ENCODE results near the gene ROBO4.

Gene ROBO4

DNA sequence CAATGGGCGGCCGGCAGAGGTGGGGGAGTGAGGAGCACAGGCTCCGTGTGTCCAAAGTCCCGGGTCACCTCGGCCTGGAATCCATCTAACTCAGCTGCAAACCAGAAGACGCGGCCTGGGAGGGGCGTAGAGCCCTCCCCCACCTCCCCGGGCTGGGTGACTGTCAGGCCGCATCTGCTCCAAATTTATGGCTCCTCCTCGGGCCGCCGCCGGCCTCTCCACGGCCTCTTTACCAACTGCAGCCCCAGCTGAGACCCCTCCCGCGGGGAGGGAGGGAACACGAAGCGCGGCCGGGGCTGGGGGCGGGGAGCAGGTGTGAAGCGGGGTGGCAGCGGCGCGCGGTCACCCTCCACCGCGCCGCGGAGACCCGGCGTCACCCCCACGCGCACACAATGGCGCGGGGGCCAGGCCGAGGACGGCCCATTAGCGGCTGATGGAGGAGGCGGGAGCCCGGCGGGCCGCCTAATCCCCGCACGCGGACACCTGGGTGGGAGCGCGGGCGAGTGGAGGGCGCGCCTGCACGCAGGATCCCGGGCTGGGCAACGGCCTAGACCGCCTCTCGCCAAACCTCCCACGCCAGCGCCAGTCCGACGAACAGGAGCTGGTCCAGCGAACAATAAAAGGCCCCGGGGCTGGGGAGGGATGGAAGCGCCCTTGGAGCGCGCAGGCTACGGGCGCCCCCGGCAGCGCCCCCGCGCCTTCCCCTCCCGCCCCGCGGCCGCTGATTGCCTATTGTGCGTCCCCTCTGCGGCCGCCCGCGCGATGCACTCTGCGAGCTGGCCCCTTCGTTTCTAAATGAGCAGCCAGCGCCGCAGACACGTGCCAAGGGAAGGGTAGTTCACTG, 58.3 kb downstream of the ROBO4 start:
- no peak for DNase-seq

DNA sequence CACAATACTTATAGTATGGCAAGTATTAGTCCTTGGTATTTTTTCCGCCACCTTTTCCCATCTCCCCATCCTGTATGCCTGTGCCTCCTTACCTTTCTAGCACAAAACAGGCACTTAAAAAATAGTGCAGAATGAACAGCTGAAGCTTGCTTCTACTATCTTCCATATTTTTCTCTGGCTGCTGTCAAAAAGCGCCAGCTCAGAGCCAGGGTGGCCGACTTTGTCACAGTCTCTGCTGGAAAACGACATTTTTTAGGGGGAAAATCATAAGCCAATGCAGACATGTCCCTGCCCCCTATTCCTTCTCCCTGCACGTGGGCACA, 58.9 kb downstream of the ROBO4 start:
- no peak for DNase-seq

DNA sequence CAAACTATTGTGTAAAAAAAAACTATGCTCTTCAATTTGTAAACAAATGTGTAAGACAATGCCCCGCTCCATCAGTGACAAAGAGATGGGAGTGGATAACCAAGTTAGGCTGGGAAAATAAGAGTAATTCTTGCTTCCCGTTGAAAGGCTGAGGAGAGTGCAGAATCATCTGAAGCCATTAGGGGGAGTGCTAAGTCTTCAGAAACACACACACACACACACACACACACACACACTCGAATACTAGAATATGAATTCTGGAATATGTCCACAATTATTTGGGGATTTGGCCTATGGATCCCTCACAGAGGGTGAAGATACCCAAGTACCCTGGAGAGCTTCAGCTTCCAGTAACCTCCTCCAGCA, 60.2 kb downstream of the ROBO4 start:
- DNase-seq = peak; percentile 82

DNA sequence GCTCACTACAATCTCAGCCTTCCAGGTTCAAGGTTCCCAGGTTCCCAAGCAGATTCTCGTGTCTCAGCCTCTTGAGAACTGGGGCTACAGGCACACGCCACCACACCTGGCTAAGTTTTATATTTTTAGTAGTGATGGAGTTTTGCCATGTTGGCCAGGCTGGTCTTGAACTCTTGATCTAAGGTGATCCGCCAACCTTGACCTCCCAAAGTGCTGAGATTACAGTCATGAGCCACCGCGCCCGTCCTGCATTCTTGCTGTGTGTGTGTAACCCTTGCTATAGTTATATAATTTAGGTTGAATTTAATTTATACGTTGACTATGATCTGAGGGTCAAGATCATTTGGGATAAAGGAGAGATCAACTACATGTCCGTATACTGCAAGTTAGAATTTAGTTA, 61.7 kb downstream of the ROBO4 start:
- DNase-seq = no peak

DNA sequence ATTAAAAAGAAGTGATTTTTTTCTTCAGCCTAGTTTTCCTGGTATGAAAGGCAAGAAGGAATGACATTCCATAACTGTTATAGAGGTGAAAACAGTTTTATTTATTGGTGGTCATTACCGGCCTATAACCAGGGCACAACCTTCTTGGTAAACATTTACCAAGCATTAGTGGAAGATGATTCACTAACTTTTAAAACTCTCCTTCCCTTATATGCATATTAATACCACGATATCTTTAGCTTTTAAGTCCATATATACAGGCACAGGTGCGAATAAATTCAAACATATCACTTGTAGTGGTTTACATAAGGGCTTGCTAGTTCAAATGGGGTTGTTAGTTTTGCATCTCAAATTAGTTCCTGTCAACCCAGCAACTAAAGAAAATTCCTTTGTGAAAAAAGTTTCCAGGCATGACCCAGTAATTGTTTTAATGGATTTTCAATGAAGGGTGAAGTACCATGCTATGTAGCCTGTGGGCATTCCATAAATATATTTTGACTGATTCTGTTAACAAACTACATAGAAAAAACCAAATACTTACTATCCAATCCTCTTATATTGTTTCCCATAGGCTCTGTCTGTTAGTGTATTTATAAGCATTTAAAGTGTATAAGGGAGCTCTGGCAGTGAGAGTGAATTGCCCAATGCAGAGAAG, 63.0 kb downstream of the ROBO4 start:
- no peak for DNase-seq

All from GF-D8 (cell line).